Stimulated activated naive CD8-positive, alpha-beta T cell treated with anti-CD3 and anti-CD28 coated beads, Interleukin-15, amount 100 ng/mL, for 72 hours (primary cell): ENCODE results near the gene CDCA7L.

ENCODE experiments used
- ATAC-seq: fragments of 150-1000 bp; cut with Tn5 transposase; 2 replicates; pipeline ENCODE4 v1.10.0; 2021; ENCODE audit warnings: mild to moderate bottlenecking, moderate library complexity
- DNase-seq, 2 donors: peaks; one replicate each; pipeline ENCODE4 v3.0.0; 2021 to 2022
- H3K27ac Mint-ChIP-seq, 2 donors: one replicate each; pipeline ENCODE4 v1.8.0; 2022; ENCODE audit warnings: mild to moderate bottlenecking in 2 of 2, mixed read lengths in 2 of 2, moderate library complexity in 2 of 2
- H3K27me3 Mint-ChIP-seq: one replicate; pipeline ENCODE4 v1.8.0; 2022; ENCODE audit warnings: mixed read lengths
- H3K4me1 Mint-ChIP-seq: one replicate; pipeline ENCODE4 v1.8.0; 2022; ENCODE audit warnings: mild to moderate bottlenecking, mixed read lengths
- H3K4me3 Mint-ChIP-seq, 2 donors: one replicate each; pipeline ENCODE4 v1.8.0; 2022; ENCODE audit warnings: mild to moderate bottlenecking in 2 of 2, mixed read lengths in 2 of 2, moderate library complexity in 1 of 2
- H3K9me3 Mint-ChIP-seq, 2 donors: one replicate each; pipeline ENCODE4 v1.8.0; 2022; ENCODE audit warnings: mixed read lengths in 2 of 2

Gene CDCA7L

GRCh38 chr7:21926448-21926847, 19.3 kb downstream of the CDCA7L start:
- H3K27me3 Mint-ChIP-seq = no peaks in the 10 kb centered on the region
- H3K4me3 Mint-ChIP-seq = no peak overlapping the region
- no peak overlapping the region for H3K27ac Mint-ChIP-seq
- H3K9me3 Mint-ChIP-seq = peaks cover 12 to 20% of the 10 kb centered on the region in 2 donors
- H3K4me1 Mint-ChIP-seq = peaks cover 23% of the 10 kb centered on the region
- DNase-seq = no peak
- ATAC-seq = no peak

GRCh38 chr7:21923658-21924057, 22.0 kb downstream of the CDCA7L start:
- Mint-ChIP-seq H3K27ac (no peak overlapping the region), H3K9me3 (peaks cover 0 to 7% of the 10 kb centered on the region in 2 donors), H3K4me1 (peaks cover 15% of the 10 kb centered on the region), H3K27me3 (no peaks in the 10 kb centered on the region), H3K4me3 (no peak overlapping the region)
- ATAC-seq (no peak), DNase-seq (no peak)

- Mint-ChIP-seq H3K27ac (no peak overlapping the region), H3K27me3 (no peaks in the 10 kb centered on the region)
Observed at GRCh38 chr7:21922605-21923004, 23.1 kb downstream of the CDCA7L start.

GRCh38 chr7:21920936-21921335, 24.8 kb downstream of the CDCA7L start:
- Mint-ChIP-seq H3K4me3 (no peak overlapping the region), H3K9me3 (no peaks in the 10 kb centered on the region), H3K4me1 (peaks cover 7% of the 10 kb centered on the region), H3K27me3 (no peaks in the 10 kb centered on the region), H3K27ac (no peak overlapping the region)
- no peak for DNase-seq
- no peak for ATAC-seq

More at GRCh38 chr7:21922605-21923004, 23.1 kb downstream of the CDCA7L start:
- Mint-ChIP-seq H3K4me3 (no peak overlapping the region), H3K4me1 (peaks cover 7% of the 10 kb centered on the region), H3K9me3 (peaks cover 0 to 5% of the 10 kb centered on the region in 2 donors)
- DNase-seq = no peak
- no peak for ATAC-seq

GRCh38 chr7:21918216-21918615, 27.5 kb downstream of the CDCA7L start:
- no peak overlapping the region for H3K27ac Mint-ChIP-seq
- H3K27me3 Mint-ChIP-seq = no peaks in the 10 kb centered on the region
- no peak for ATAC-seq
- H3K9me3 Mint-ChIP-seq = no peaks in the 10 kb centered on the region
- H3K4me1 Mint-ChIP-seq = peaks cover 7% of the 10 kb centered on the region
- H3K4me3 Mint-ChIP-seq = no peak overlapping the region
- no peak for DNase-seq

GRCh38 chr7:21916629-21917028, 29.1 kb downstream of the CDCA7L start:
- Mint-ChIP-seq H3K27ac (no peak overlapping the region), H3K4me1 (peaks cover 7% of the 10 kb centered on the region), H3K9me3 (no peaks in the 10 kb centered on the region)

GRCh38 chr7:21916176-21916575, 29.5 kb downstream of the CDCA7L start:
- H3K9me3 Mint-ChIP-seq = no peaks in the 10 kb centered on the region
- H3K27ac Mint-ChIP-seq = no peak overlapping the region
- peaks cover 7% of the 10 kb centered on the region for H3K4me1 Mint-ChIP-seq
- ATAC-seq = no peak
- H3K4me3 Mint-ChIP-seq = no peak overlapping the region
- DNase-seq = no peak
- no peaks in the 10 kb centered on the region for H3K27me3 Mint-ChIP-seq

More at GRCh38 chr7:21916629-21917028, 29.1 kb downstream of the CDCA7L start:
- no peak overlapping the region for H3K4me3 Mint-ChIP-seq
- no peak for ATAC-seq
- DNase-seq = no peak
- H3K27me3 Mint-ChIP-seq = no peaks in the 10 kb centered on the region

- Mint-ChIP-seq H3K27me3 (no peaks in the 10 kb centered on the region), H3K4me3 (no peak overlapping the region), H3K27ac (peak overlapping the region in 1 of 2 donors; percentile 8), H3K4me1 (peaks cover 7% of the 10 kb centered on the region), H3K9me3 (no peaks in the 10 kb centered on the region)
- ATAC-seq (no peak), DNase-seq (no peak)
Observed at GRCh38 chr7:21915140-21915539, 30.6 kb downstream of the CDCA7L start.

- no peaks in the 10 kb centered on the region for H3K9me3 Mint-ChIP-seq
- H3K4me3 Mint-ChIP-seq = no peak overlapping the region
- DNase-seq = no peak
- peaks cover 5% of the 10 kb centered on the region for H3K4me1 Mint-ChIP-seq
- peak overlapping the region in 1 of 2 donors; percentile 3 for H3K27ac Mint-ChIP-seq
- H3K27me3 Mint-ChIP-seq = no peaks in the 10 kb centered on the region
- ATAC-seq = no peak
Observed at GRCh38 chr7:21914671-21915070, 31.0 kb downstream of the CDCA7L start.

- H3K27me3 Mint-ChIP-seq = no peaks in the 10 kb centered on the region
- H3K4me3 Mint-ChIP-seq = no peak overlapping the region
- H3K27ac Mint-ChIP-seq = no peak overlapping the region
- H3K4me1 Mint-ChIP-seq = no peaks in the 10 kb centered on the region
- DNase-seq = no peak
- no peak for ATAC-seq
- H3K9me3 Mint-ChIP-seq = no peaks in the 10 kb centered on the region
Observed at GRCh38 chr7:21912931-21913780, 32.5 kb downstream of the CDCA7L start.

- no peak for ATAC-seq
- Mint-ChIP-seq H3K27ac (no peak overlapping the region), H3K4me3 (no peak overlapping the region), H3K27me3 (no peaks in the 10 kb centered on the region), H3K9me3 (no peaks in the 10 kb centered on the region), H3K4me1 (no peaks in the 10 kb centered on the region)
- DNase-seq = no peak
Observed at GRCh38 chr7:21912305-21912704, 33.4 kb downstream of the CDCA7L start.

GRCh38 chr7:21911341-21911875, 34.3 kb downstream of the CDCA7L start:
- DNase-seq (no peak), ATAC-seq (no peak)
- Mint-ChIP-seq H3K9me3 (no peaks in the 10 kb centered on the region), H3K27ac (no peak overlapping the region), H3K27me3 (no peaks in the 10 kb centered on the region), H3K4me3 (no peak overlapping the region), H3K4me1 (no peaks in the 10 kb centered on the region)

GRCh38 chr7:21910253-21910652, 35.4 kb downstream of the CDCA7L start:
- Mint-ChIP-seq H3K9me3 (no peaks in the 10 kb centered on the region), H3K4me3 (no peak overlapping the region), H3K4me1 (no peaks in the 10 kb centered on the region), H3K27me3 (no peaks in the 10 kb centered on the region), H3K27ac (no peak overlapping the region)
- no peak for DNase-seq
- no peak for ATAC-seq

- Mint-ChIP-seq H3K4me1 (no peaks in the 10 kb centered on the region), H3K9me3 (no peaks in the 10 kb centered on the region), H3K27ac (peak overlapping the region in 1 of 2 donors; percentile 66), H3K4me3 (no peak overlapping the region), H3K27me3 (no peaks in the 10 kb centered on the region)
- ATAC-seq (no peak), DNase-seq (no peak)
Observed at GRCh38 chr7:21908746-21909145, 37.0 kb downstream of the CDCA7L start.

- Mint-ChIP-seq H3K27ac (peak overlapping the region in 1 of 2 donors; percentile 3), H3K27me3 (no peaks in the 10 kb centered on the region), H3K4me3 (no peak overlapping the region), H3K4me1 (peaks cover 13% of the 10 kb centered on the region), H3K9me3 (peaks cover 0 to under 1% of the 10 kb centered on the region in 2 donors)
- DNase-seq (no peak), ATAC-seq (no peak)
Observed at GRCh38 chr7:21903020-21903786, 42.5 kb downstream of the CDCA7L start.

GRCh38 chr7:21902240-21902639, 43.5 kb downstream of the CDCA7L start:
- Mint-ChIP-seq H3K4me3 (no peak overlapping the region), H3K27me3 (no peaks in the 10 kb centered on the region), H3K4me1 (peaks cover 22% of the 10 kb centered on the region), H3K27ac (no peak overlapping the region), H3K9me3 (peaks cover 8 to 9% of the 10 kb centered on the region in 2 donors)
- no peak for ATAC-seq
- DNase-seq = no peak
